GM19463 (cell line): ENCODE data around the gene SLC27A5.
A peak's percentile ranks its signal among the peaks of the same experiment; 100 is the strongest.
"Not testable (repeated sequence)": the region's sequence is repeated elsewhere in the genome, so short reads cannot be mapped to it uniquely, and the experiment has no call there.

Experiments used
- ATAC-seq: cut with Tn5 transposase; IDR thresholded peaks from one replicate; pipeline ENCODE4 v1.9.1; 2021; ENCODE audit warnings: mild to moderate bottlenecking, moderate library complexity; ENCODE audit not compliant: unreplicated experiment

The SLC27A5 gene

GRCh38 chr19:58531034-58531840 lies 19.4 kb upstream of the SLC27A5 start:
- no peak for ATAC-seq

GRCh38 chr19:58529405-58529804 lies 17.6 kb upstream of the SLC27A5 start:
- no peak for ATAC-seq

- ATAC-seq: no peak
Observed at GRCh38 chr19:58522709-58523108, 10.9 kb upstream of the SLC27A5 start.

GRCh38 chr19:58521651-58522050 lies 9.9 kb upstream of the SLC27A5 start:
- no peak for ATAC-seq

GRCh38 chr19:58520257-58520599 lies 8.4 kb upstream of the SLC27A5 start:
- ATAC-seq: no peak

- peak; percentile 71 for ATAC-seq
Observed at GRCh38 chr19:58519355-58520256, 7.8 kb upstream of the SLC27A5 start, which contains the start of gene ZBTB45. Gene ZBTB45, minus strand, starts transcription at chr19:58519810. Its CDS starts 2,137 bp downstream, at chr19:58517673.

GRCh38 chr19:58519087-58519354 lies 7.2 kb upstream of the SLC27A5 start:
- no peak for ATAC-seq

GRCh38 chr19:58518256-58519086 lies 6.7 kb upstream of the SLC27A5 start:
- no peak for ATAC-seq

- ATAC-seq: no peak
Observed at GRCh38 chr19:58516964-58517833, 5.4 kb upstream of the SLC27A5 start.

- no peak for ATAC-seq
Observed at GRCh38 chr19:58516246-58516836, 4.5 kb upstream of the SLC27A5 start.

- no peak for ATAC-seq
Observed at GRCh38 chr19:58515259-58515658, 3.5 kb upstream of the SLC27A5 start.

GRCh38 chr19:58514564-58515022 lies 2.8 kb upstream of the SLC27A5 start:
- ATAC-seq: no peak

- ATAC-seq: peak; percentile 80
Observed at GRCh38 chr19:58513694-58514563, 2.1 kb upstream of the SLC27A5 start.

- ATAC-seq: no peak
Observed at GRCh38 chr19:58513213-58513693, 1.5 kb upstream of the SLC27A5 start.

- ATAC-seq: no peak
Observed at GRCh38 chr19:58510084-58510862, 1.5 kb downstream of the SLC27A5 start.

GRCh38 chr19:58509731-58510083 lies 2.1 kb downstream of the SLC27A5 start:
- no peak for ATAC-seq

- ATAC-seq: not testable (repeated sequence)
Observed at GRCh38 chr19:58507602-58508223, 4.1 kb downstream of the SLC27A5 start.

- no peak for ATAC-seq
Observed at GRCh38 chr19:58500242-58500641, 11.6 kb downstream of the SLC27A5 start.
